ENCODE results near the gene DPY19L3. TPM values are rescaled to one million over a fixed set of nuclear protein-coding genes. Genes with fewer than 3 reads are reported as not detected.
A peak's percentile ranks its signal among the peaks of the same experiment; 100 is the strongest.
"Not testable (repeated sequence)": the region's sequence is repeated elsewhere in the genome, so short reads cannot be mapped to it uniquely, and the experiment has no call there.

Gene DPY19L3
- total RNA-seq, 1 donor from 2014 or later = 14.0 TPM

GRCh38 chr19:32372726-32373517 is 32.6 kb upstream of the DPY19L3 start:
- TF ChIP-seq CTCF (conservative IDR thresholded peaks at IDR 0.05; ENCODE audit: low read depth, low read length) = no peak
- no peak for DNase-seq (ENCODE audit: low read depth)
- H3K4me3 ChIP-seq (ENCODE audit: low read depth, low read length) = no peak overlapping the region

GRCh38 chr19:32373585-32374295 is 31.8 kb upstream of the DPY19L3 start:
- H3K4me3 ChIP-seq (ENCODE audit: low read depth, low read length) = no peak overlapping the region
- DNase-seq (ENCODE audit: low read depth) = peak; percentile 100
- no peak for TF ChIP-seq CTCF (conservative IDR thresholded peaks at IDR 0.05; ENCODE audit: low read depth, low read length)

- not testable (repeated sequence) for H3K4me3 ChIP-seq (ENCODE audit: low read depth, low read length); DNase-seq (ENCODE audit: low read depth)
Measured at GRCh38 chr19:32374362-32374761, 31.2 kb upstream of the DPY19L3 start.

- not testable (repeated sequence) for DNase-seq (ENCODE audit: low read depth); H3K4me3 ChIP-seq (ENCODE audit: low read depth, low read length)
- peak; percentile 55 for TF ChIP-seq CTCF (conservative IDR thresholded peaks at IDR 0.05; ENCODE audit: low read depth, low read length)
Measured at GRCh38 chr19:32377088-32377487, 28.5 kb upstream of the DPY19L3 start.

- no peak overlapping the region for H3K4me3 ChIP-seq (ENCODE audit: low read depth, low read length)
- DNase-seq (ENCODE audit: low read depth) = no peak
- TF ChIP-seq CTCF (conservative IDR thresholded peaks at IDR 0.05; ENCODE audit: low read depth, low read length) = no peak
Measured at GRCh38 chr19:32380269-32380668, 25.3 kb upstream of the DPY19L3 start.

- H3K4me3 ChIP-seq (ENCODE audit: low read depth, low read length) = no peak overlapping the region
- DNase-seq (ENCODE audit: low read depth) = no peak
- TF ChIP-seq CTCF (conservative IDR thresholded peaks at IDR 0.05; ENCODE audit: low read depth, low read length) = no peak
Measured at GRCh38 chr19:32387701-32388392, 17.7 kb upstream of the DPY19L3 start.

- no peak for DNase-seq (ENCODE audit: low read depth)
- no peak for TF ChIP-seq CTCF (conservative IDR thresholded peaks at IDR 0.05; ENCODE audit: low read depth, low read length)
- H3K4me3 ChIP-seq (ENCODE audit: low read depth, low read length) = no peak overlapping the region
Measured at GRCh38 chr19:32388393-32388855, 17.1 kb upstream of the DPY19L3 start.
